ENCODE data around the gene ADH6. TPM values are rescaled to one million over a fixed set of nuclear protein-coding genes. Genes with fewer than 3 reads are reported as not detected.

ADH6 gene
- total RNA-seq, 1 experiment from 2014 or later, result not detected

- no peaks in the 10 kb centered on the region for H3K36me3 ChIP-seq (ENCODE audit: insufficient read depth, low read length, poor library complexity, severe bottlenecking)
- H3K27ac ChIP-seq (ENCODE audit: low read depth, low read length, poor library complexity, severe bottlenecking), result no peak overlapping the region
- intact Hi-C loops (cut with micrococcal nuclease; ENCODE audit: unreplicated experiment), result no loop called here
- H3K9me3 ChIP-seq (ENCODE audit: low read depth, low read length, poor library complexity, severe bottlenecking), result no peaks in the 10 kb centered on the region
- TF ChIP-seq EZH2 (IDR thresholded peaks at IDR 0.05; ENCODE audit: borderline replicate concordance, low read depth, low read length, poor library complexity, severe bottlenecking), result no peak
- TF ChIP-seq, protein P1, sequence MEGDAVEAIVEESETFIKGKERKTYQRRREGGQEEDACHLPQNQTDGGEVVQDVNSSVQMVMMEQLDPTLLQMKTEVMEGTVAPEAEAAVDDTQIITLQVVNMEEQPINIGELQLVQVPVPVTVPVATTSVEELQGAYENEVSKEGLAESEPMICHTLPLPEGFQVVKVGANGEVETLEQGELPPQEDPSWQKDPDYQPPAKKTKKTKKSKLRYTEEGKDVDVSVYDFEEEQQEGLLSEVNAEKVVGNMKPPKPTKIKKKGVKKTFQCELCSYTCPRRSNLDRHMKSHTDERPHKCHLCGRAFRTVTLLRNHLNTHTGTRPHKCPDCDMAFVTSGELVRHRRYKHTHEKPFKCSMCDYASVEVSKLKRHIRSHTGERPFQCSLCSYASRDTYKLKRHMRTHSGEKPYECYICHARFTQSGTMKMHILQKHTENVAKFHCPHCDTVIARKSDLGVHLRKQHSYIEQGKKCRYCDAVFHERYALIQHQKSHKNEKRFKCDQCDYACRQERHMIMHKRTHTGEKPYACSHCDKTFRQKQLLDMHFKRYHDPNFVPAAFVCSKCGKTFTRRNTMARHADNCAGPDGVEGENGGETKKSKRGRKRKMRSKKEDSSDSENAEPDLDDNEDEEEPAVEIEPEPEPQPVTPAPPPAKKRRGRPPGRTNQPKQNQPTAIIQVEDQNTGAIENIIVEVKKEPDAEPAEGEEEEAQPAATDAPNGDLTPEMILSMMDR (conservative IDR thresholded peaks at IDR 0.05; ENCODE audit: low read depth, low read length), result no peak
- no peaks in the 10 kb centered on the region for H3K27me3 ChIP-seq (replicated peaks; ENCODE audit: insufficient read depth, low read depth, low read length, poor library complexity)
- DNase-seq (ENCODE audit: low spot score), result no peak
- ChIA-PET CTCF (no interaction called here), POLR2A (ENCODE audit: low non-redundant PET) (no interaction called here)
- H3K4me1 ChIP-seq (ENCODE audit: insufficient read depth, low read length, poor library complexity, severe bottlenecking), result no peaks in the 10 kb centered on the region
- BruUV-seq (replicated peaks), result no TSS peak
- H3K4me3 ChIP-seq (ENCODE audit: low read depth, low read length, poor library complexity, severe bottlenecking), result no peak overlapping the region
Measured at GRCh38 chr4:99156992-99157391, 62.1 kb downstream of the ADH6 start.

- BruUV-seq (replicated peaks), result no TSS peak
- DNase-seq (ENCODE audit: low spot score), result no peak
- ChIA-PET POLR2A (ENCODE audit: low non-redundant PET) (no interaction called here), CTCF (no interaction called here)
- H3K9me3 ChIP-seq (ENCODE audit: low read depth, low read length, poor library complexity, severe bottlenecking), result no peaks in the 10 kb centered on the region
- no peak overlapping the region for H3K4me3 ChIP-seq (ENCODE audit: low read depth, low read length, poor library complexity, severe bottlenecking)
- H3K27me3 ChIP-seq (replicated peaks; ENCODE audit: insufficient read depth, low read depth, low read length, poor library complexity), result no peaks in the 10 kb centered on the region
- intact Hi-C loops (cut with micrococcal nuclease; ENCODE audit: unreplicated experiment), result no loop called here
- H3K27ac ChIP-seq (ENCODE audit: low read depth, low read length, poor library complexity, severe bottlenecking), result no peak overlapping the region
- no peaks in the 10 kb centered on the region for H3K4me1 ChIP-seq (ENCODE audit: insufficient read depth, low read length, poor library complexity, severe bottlenecking)
- TF ChIP-seq, protein P1 (conservative IDR thresholded peaks at IDR 0.05; ENCODE audit: low read depth, low read length), result no peak
- no peak for TF ChIP-seq EZH2 (IDR thresholded peaks at IDR 0.05; ENCODE audit: borderline replicate concordance, low read depth, low read length, poor library complexity, severe bottlenecking)
- no peaks in the 10 kb centered on the region for H3K36me3 ChIP-seq (ENCODE audit: insufficient read depth, low read length, poor library complexity, severe bottlenecking)
Measured at GRCh38 chr4:99154658-99155342, 64.2 kb downstream of the ADH6 start.

Other genes with a start within 250 kb of the ADH6 start
- gene METAP1, start 223.5 kb downstream of the ADH6 start, total RNA-seq (2021), result 72.2 and 81.3 TPM in 2 replicates
- gene ADH5, start 130.5 kb downstream of the ADH6 start, total RNA-seq (2021), result 220 and 223 TPM in 2 replicates
- gene ADH4, start 74.9 kb downstream of the ADH6 start, total RNA-seq (2021), result not detected in 2 replicates
- not detected in 2 replicates for gene ADH1A, start 71.7 kb upstream of the ADH6 start, total RNA-seq (2021)
- gene ADH1B, start 102.2 kb upstream of the ADH6 start, total RNA-seq (2021), result not detected in 2 replicates
- gene ADH1C, start 133.5 kb upstream of the ADH6 start, total RNA-seq (2021), result not detected in 2 replicates
- gene ADH7, start 216.1 kb upstream of the ADH6 start, total RNA-seq (2021), result not detected in 2 replicates